HepG2 (cell line): ENCODE measurements around the gene TOMM6. TPM values are rescaled to one million over a fixed set of nuclear protein-coding genes. Genes with fewer than 3 reads are reported as not detected.

Experiments used
- ATF1 ChIP-seq: IDR thresholded peaks from 2 replicates; pipeline ENCODE4 v1.6.1; 2016; ENCODE audit warnings: mild to moderate bottlenecking, control low read depth
- ATF7 ChIP-seq, 2 experiments: fragments of 450-650 bp in 1 of 2; sonication (generic) in 1 of 2; formaldehyde crosslinking in 1 of 2; IDR thresholded peaks; 2 replicates each; pipeline versions ENCODE4 v1.4.0 to v1.6.1; 2016 to 2020; ENCODE audit warnings: antibody characterized with exemption in 1 of 2, mild to moderate bottlenecking in 1 of 2, missing genetic modification reagents in 1 of 2
- ELF1 ChIP-seq: sonication (generic); formaldehyde crosslinking; IDR thresholded peaks from 2 replicates; pipeline ENCODE4 v1.4.0; 2020; ENCODE audit warnings: missing genetic modification reagents
- FOXA3 ChIP-seq: IDR thresholded peaks from 2 replicates; pipeline ENCODE4 v1.6.1; 2016; ENCODE audit warnings: missing genetic modification reagents, missing compliant biosample characterization
- FOXK1 ChIP-seq: sonication (generic); formaldehyde crosslinking; IDR thresholded peaks from 2 replicates; pipeline ENCODE4 v1.4.0; 2020; ENCODE audit warnings: low read depth, missing genetic modification reagents, borderline replicate concordance
- GABPB1 ChIP-seq: IDR thresholded peaks from 2 replicates; pipeline ENCODE4 v1.6.1; 2016; ENCODE audit warnings: mild to moderate bottlenecking, missing genetic modification reagents, moderate library complexity, missing compliant biosample characterization
- NRL ChIP-seq: sonication (generic); formaldehyde crosslinking; IDR thresholded peaks from 2 replicates; pipeline ENCODE4 v1.5.0; 2020; ENCODE audit warnings: missing genetic modification reagents, mild to moderate bottlenecking, moderate library complexity, borderline replicate concordance
- REL ChIP-seq: sonication (generic); formaldehyde crosslinking; conservative IDR thresholded peaks from 2 replicates; pipeline ENCODE4 v1.8.0; 2022; ENCODE audit warnings: mild to moderate bottlenecking, missing genetic modification reagents, moderate library complexity
- RXRB ChIP-seq: IDR thresholded peaks from 2 replicates; pipeline ENCODE4 v1.6.1; 2016; ENCODE audit warnings: borderline replicate concordance, missing genetic modification reagents, missing compliant biosample characterization
- TBX2 ChIP-seq: sonication (generic); formaldehyde crosslinking; IDR thresholded peaks from 2 replicates; pipeline ENCODE4 v1.5.0; 2020; ENCODE audit warnings: missing genetic modification reagents, mild to moderate bottlenecking, borderline replicate concordance
- ZFP90 ChIP-seq: sonication (generic); formaldehyde crosslinking; IDR thresholded peaks from 2 replicates; pipeline ENCODE4 v1.8.0; 2022; ENCODE audit warnings: missing genetic modification reagents, mild to moderate bottlenecking, inconsistent platforms, borderline replicate concordance
- ZFY ChIP-seq: sonication (generic); formaldehyde crosslinking; IDR thresholded peaks from 2 replicates; pipeline ENCODE4 v1.4.0; 2020; ENCODE audit warnings: missing genetic modification reagents
- ZNF205 ChIP-seq: IDR thresholded peaks from 2 replicates; pipeline ENCODE4 v1.6.1; 2018; ENCODE audit warnings: missing biosample characterization, missing genetic modification reagents
- ZNF329 ChIP-seq: sonication (generic); formaldehyde crosslinking; IDR thresholded peaks from 2 replicates; pipeline ENCODE4 v1.9.0; 2021; ENCODE audit warnings: low read depth, mild to moderate bottlenecking, missing genetic modification reagents
- ZNF343 ChIP-seq: sonication (generic); formaldehyde crosslinking; IDR thresholded peaks from 2 replicates; pipeline ENCODE4 v1.4.0; 2020; ENCODE audit warnings: mild to moderate bottlenecking, missing genetic modification reagents
- ZNF660 ChIP-seq: sonication (generic); formaldehyde crosslinking; IDR thresholded peaks from 2 replicates; pipeline ENCODE4 v1.5.1; 2020; ENCODE audit warnings: mild to moderate bottlenecking, low read depth, missing genetic modification reagents, borderline replicate concordance
- ZNF761 ChIP-seq: sonication (generic); formaldehyde crosslinking; conservative IDR thresholded peaks from 2 replicates; pipeline ENCODE4 v1.4.0; 2020; ENCODE audit warnings: mild to moderate bottlenecking, missing genetic modification reagents
- polyA plus RNA-seq, 8 experiments: library from polyadenylated mRNA; depleted of rRNA in 3 of 8; stranded (reverse) in 7 of 8; unstranded in 1 of 8; fragments of >200 nt; fragmentation: Illumina TruSeq in 4 of 8; extraction: Trizol in 4 of 8; gene quantifications; 2 replicates each; pipeline versions ENCODE4 v1.2.1 to v1.2.3, GENCODE V29; 2011 to 2016; ENCODE audit warnings: low read depth in 4 of 8, missing spikeins in 1 of 8, mixed read lengths in 1 of 8; ENCODE audit not compliant: insufficient read depth in 1 of 8
- total RNA-seq, 5 experiments: library from RNA; depleted of rRNA; stranded (reverse); fragments of >200 nt; fragmentation: Illumina TruSeq; extraction: Trizol; gene quantifications; 2 replicates each; pipeline ENCODE4 v1.2.3, GENCODE V29; 2016; ENCODE audit warnings: low read depth in 1 of 5
- TF ChIP-seq, protein P1 (sequence below): sonication (generic); formaldehyde crosslinking; IDR thresholded peaks from 2 replicates; pipeline ENCODE4 v1.4.0; 2020; ENCODE audit warnings: mild to moderate bottlenecking, low read depth, missing genetic modification reagents
- TF ChIP-seq, protein P2 (sequence below): sonication (generic); formaldehyde crosslinking; IDR thresholded peaks from 2 replicates; pipeline ENCODE4 v1.8.0; 2022; ENCODE audit warnings: mild to moderate bottlenecking, missing genetic modification reagents
- TF ChIP-seq, protein P3 (sequence below): sonication (generic); formaldehyde crosslinking; IDR thresholded peaks from 2 replicates; pipeline ENCODE4 v1.4.0; 2020; ENCODE audit warnings: missing genetic modification reagents, low read depth, mild to moderate bottlenecking, borderline replicate concordance
- TF ChIP-seq, protein P4 (sequence below): sonication (generic); formaldehyde crosslinking; conservative IDR thresholded peaks from 2 replicates; pipeline ENCODE4 v1.8.0; 2022; ENCODE audit warnings: low read depth, missing genetic modification reagents
- TF ChIP-seq, protein P5 (sequence below): sonication (generic); formaldehyde crosslinking; IDR thresholded peaks from 2 replicates; pipeline ENCODE4 v1.5.1; 2020; ENCODE audit warnings: missing genetic modification reagents, mild to moderate bottlenecking, borderline replicate concordance

The TOMM6 gene
- total and polyA plus RNA-seq, 2 of the 13 experiments (the other 11 are each of a cell fraction or from before 2014, with no cell fraction given) = 320 to 321 TPM

DNA sequence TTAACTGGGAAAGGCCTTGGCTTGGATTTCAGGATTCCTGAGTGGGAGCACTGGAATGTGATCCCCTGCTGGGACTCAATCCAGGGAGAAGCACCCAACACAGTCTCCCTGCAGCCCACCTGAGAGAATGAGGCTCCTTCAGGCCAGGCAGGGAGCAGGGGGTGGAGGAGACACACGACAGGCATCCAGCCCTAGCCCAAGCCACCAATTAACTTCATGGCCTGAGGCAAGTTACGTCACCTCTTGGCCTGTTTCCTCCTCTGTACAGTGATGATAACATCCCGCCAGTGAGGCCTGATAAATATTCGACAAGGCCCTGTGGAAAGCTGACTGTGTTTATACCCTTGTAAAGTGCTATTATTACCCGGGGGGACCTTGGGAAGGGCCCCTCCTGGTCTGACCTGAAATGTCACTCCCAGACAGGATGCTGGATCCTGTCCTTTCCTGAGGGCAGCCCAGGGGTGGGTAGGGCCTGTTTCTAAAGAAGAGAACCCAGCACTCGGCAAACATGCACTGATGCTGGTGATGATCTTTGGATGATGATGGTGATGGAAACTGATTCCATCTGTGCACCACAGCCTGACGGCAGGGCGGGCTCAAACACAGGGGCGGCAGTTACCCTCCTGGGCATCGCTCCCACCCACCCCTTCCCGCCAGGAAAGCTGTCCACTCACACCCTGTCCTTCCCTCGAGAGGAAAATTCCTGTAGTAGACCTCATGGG lies 20.2 kb upstream of the TOMM6 start (continued):
- TF ChIP-seq, protein P1, sequence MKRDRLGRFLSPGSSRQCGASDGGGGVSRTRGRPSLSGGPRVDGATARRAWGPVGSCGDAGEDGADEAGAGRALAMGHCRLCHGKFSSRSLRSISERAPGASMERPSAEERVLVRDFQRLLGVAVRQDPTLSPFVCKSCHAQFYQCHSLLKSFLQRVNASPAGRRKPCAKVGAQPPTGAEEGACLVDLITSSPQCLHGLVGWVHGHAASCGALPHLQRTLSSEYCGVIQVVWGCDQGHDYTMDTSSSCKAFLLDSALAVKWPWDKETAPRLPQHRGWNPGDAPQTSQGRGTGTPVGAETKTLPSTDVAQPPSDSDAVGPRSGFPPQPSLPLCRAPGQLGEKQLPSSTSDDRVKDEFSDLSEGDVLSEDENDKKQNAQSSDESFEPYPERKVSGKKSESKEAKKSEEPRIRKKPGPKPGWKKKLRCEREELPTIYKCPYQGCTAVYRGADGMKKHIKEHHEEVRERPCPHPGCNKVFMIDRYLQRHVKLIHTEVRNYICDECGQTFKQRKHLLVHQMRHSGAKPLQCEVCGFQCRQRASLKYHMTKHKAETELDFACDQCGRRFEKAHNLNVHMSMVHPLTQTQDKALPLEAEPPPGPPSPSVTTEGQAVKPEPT (CRISPR knock-in tag) = 0 out of 2 replicates have a peak, but pooled peaks have one; percentile 42
- peak; percentile 59 for TF ChIP-seq ATF7 (IDR thresholded peaks at IDR 0.05)
- no peak for TF ChIP-seq ATF7 (CRISPR knock-in tag; IDR thresholded peaks at IDR 0.05)
- TF ChIP-seq ELF1 (CRISPR knock-in tag) = no peak
- TF ChIP-seq, protein P2, sequence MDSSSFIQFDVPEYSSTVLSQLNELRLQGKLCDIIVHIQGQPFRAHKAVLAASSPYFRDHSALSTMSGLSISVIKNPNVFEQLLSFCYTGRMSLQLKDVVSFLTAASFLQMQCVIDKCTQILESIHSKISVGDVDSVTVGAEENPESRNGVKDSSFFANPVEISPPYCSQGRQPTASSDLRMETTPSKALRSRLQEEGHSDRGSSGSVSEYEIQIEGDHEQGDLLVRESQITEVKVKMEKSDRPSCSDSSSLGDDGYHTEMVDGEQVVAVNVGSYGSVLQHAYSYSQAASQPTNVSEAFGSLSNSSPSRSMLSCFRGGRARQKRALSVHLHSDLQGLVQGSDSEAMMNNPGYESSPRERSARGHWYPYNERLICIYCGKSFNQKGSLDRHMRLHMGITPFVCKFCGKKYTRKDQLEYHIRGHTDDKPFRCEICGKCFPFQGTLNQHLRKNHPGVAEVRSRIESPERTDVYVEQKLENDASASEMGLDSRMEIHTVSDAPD (CRISPR knock-in tag) = no peak
- no peak for TF ChIP-seq ZNF205 (CRISPR knock-in tag)
- TF ChIP-seq, protein P3, sequence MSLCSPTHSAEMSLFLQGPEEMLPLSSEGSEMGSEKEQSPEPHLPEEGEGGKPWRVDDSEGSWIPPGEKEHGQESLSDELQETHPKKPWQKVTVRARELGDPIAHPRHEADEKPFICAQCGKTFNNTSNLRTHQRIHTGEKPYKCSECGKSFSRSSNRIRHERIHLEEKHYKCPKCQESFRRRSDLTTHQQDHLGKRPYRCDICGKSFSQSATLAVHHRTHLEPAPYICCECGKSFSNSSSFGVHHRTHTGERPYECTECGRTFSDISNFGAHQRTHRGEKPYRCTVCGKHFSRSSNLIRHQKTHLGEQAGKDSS = peak; percentile 98
- peak; percentile 37; the same call in 1 of the 2 replicates for TF ChIP-seq RXRB
- TF ChIP-seq NRL = peak; percentile 65
- TF ChIP-seq REL (CRISPR knock-in tag) = no peak
- TF ChIP-seq FOXA3 (CRISPR knock-in tag) = no peak
- TF ChIP-seq, protein P4, sequence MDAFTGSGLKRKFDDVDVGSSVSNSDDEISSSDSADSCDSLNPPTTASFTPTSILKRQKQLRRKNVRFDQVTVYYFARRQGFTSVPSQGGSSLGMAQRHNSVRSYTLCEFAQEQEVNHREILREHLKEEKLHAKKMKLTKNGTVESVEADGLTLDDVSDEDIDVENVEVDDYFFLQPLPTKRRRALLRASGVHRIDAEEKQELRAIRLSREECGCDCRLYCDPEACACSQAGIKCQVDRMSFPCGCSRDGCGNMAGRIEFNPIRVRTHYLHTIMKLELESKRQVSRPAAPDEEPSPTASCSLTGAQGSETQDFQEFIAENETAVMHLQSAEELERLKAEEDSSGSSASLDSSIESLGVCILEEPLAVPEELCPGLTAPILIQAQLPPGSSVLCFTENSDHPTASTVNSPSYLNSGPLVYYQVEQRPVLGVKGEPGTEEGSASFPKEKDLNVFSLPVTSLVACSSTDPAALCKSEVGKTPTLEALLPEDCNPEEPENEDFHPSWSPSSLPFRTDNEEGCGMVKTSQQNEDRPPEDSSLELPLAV (CRISPR knock-in tag) = no peak
- TF ChIP-seq FOXK1 (CRISPR knock-in tag) = no peak
- no peak for TF ChIP-seq ZFP90 (CRISPR knock-in tag)
- no peak for TF ChIP-seq ZFY (CRISPR knock-in tag)
- TF ChIP-seq ZNF761 (CRISPR knock-in tag) = no peak
- no peak for TF ChIP-seq ZNF660 (CRISPR knock-in tag)
- no peak for TF ChIP-seq ATF1 (CRISPR knock-in tag)
- TF ChIP-seq TBX2 (CRISPR knock-in tag) = 0 out of 2 replicates have a peak, but pooled peaks have one; percentile 41
- no peak for TF ChIP-seq ZNF343 (CRISPR knock-in tag)
- no peak for TF ChIP-seq GABPB1 (CRISPR knock-in tag)
- no peak for TF ChIP-seq ZNF329 (CRISPR knock-in tag)
- TF ChIP-seq, protein P5, sequence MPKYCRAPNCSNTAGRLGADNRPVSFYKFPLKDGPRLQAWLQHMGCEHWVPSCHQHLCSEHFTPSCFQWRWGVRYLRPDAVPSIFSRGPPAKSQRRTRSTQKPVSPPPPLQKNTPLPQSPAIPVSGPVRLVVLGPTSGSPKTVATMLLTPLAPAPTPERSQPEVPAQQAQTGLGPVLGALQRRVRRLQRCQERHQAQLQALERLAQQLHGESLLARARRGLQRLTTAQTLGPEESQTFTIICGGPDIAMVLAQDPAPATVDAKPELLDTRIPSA = no peak
